Suppressor macrophage treated with lipopolysaccharide for 4 hours (primary cell): ENCODE measurements around the gene CDC42SE2.
A peak's percentile ranks its signal among the peaks of the same experiment; 100 is the strongest.
"Not testable (repeated sequence)": the region's sequence is repeated elsewhere in the genome, so short reads cannot be mapped to it uniquely, and the experiment has no call there.

Experiments used
- DNase-seq: peaks from one replicate; pipeline ENCODE4 v3.0.0-alpha.2; 2020

CDC42SE2 gene

GRCh38 chr5:131324303-131324702, 60.5 kb downstream of the CDC42SE2 start:
- DNase-seq: no peak

DNA sequence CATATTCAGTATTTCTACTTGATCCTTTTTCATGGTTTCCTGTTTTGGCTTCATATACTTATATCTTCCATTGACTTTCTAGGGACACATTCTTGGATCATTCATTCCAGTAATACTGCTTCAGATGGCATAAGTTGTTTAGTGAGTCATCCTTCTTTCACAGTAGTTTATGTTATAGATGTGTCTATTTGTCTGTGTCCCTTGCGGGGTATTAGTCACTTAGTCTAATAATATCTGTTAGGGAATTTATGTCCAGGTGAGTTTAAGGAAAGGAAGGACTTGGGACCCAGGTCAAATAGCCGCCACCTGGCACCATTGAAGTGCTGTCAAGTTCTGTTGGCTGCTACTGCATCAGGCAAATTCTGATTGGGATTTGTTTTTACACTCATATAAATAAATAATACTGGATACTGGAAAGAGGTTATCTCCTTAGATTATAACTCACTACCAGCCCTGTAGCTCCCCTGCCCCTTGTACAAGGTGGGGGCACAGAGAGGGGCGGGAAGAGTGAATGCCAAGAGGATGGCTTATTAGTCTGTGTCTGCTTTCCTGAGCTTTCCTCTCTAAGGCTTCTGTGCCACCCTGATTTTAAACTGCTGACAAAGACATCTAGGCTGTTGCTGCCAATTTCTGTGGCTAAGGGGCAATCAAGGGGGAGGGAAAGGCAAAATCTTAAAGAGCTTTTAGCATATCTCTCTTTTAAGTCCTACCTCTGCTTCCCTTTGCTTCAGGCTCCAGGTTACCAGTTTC, 64.9 kb downstream of the CDC42SE2 start:
- DNase-seq: peak; percentile 51

GRCh38 chr5:131329286-131329560, 65.4 kb downstream of the CDC42SE2 start:
- peak; percentile 47 for DNase-seq

DNA sequence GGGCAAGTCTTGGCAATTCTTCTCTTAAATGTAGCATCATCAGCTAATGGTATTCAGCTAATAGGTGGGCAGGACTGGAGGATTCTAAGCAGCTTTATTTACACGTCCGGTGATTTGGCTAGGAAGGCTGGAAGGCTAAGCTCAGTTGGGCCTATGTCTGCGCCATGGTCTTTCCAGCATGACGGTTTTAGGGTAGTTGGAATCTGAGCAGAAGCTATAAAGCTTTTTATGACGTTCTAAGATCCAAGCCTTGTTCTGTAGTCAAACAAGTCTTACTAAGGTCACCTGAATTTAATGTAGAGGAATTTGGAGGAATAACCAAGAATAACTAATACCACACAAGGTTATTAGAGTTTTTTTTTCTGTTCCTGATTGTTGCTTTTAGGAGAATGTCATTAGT, 66.2 kb downstream of the CDC42SE2 start:
- no peak for DNase-seq

GRCh38 chr5:131335756-131336155, 71.9 kb downstream of the CDC42SE2 start:
- not testable (repeated sequence) for DNase-seq

- not testable (repeated sequence) for DNase-seq
Observed at GRCh38 chr5:131336801-131337200, 72.9 kb downstream of the CDC42SE2 start.

- not testable (repeated sequence) for DNase-seq
Observed at GRCh38 chr5:131337240-131338050, 73.6 kb downstream of the CDC42SE2 start.

GRCh38 chr5:131338051-131338453, 74.2 kb downstream of the CDC42SE2 start:
- DNase-seq: no peak

DNA sequence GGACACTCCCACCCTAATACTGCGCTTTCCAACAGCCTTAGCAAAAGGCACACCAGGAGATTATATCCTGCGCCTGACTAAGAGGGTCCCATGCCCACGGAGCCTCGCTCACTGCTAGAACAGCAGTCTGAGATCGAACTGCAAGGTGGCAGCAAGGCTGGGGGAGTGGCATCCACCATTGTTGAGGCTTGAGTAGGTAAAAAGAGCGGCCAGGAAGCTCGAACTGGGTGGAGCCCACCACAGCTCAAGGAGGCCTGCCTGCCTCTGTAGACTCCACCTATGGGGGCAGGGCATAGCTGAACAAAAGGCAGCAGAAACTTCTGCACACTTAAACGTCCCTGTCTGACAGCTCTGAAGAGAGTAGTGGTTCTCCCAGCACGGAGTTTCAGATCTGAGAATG, 80.4 kb downstream of the CDC42SE2 start:
- DNase-seq: not testable (repeated sequence)

DNA sequence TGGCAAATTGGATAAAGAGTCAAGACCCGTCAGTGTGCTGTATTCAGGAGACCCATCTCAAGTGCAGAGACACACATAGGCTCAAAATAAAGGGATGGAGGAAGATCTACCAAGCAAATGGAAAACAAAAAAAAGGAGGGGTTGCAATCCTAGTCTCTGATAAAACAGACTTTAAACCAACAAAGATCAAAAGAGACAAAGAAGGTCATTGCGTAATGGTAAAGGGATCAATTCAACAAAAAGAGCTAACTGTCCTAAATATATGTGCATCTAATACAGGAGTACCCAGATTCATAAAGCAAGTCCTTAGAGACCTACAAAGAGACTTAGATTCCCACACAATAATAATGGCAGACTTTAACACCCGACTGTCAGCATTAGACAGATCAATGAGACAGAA, 82.4 kb downstream of the CDC42SE2 start:
- not testable (repeated sequence) for DNase-seq

DNA sequence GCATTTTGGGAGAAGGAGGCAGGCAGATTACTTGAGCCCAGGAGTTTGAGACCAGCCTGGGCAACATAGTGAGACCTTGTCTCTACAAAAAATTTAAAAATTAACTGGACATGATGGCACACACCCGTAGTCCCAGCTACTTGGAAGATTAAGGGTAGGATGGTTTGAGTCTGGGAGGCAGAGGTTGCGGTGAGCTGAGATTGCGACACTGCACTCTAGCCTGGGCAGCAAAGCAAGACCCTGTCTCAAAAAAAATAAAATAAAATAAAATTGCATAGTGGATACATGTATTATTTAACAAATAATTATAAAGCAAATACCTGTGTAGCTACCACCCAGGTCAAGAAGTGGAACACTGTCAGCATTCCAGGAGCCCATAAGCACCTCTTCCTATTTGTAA, 90.1 kb downstream of the CDC42SE2 start:
- DNase-seq: no peak

DNA sequence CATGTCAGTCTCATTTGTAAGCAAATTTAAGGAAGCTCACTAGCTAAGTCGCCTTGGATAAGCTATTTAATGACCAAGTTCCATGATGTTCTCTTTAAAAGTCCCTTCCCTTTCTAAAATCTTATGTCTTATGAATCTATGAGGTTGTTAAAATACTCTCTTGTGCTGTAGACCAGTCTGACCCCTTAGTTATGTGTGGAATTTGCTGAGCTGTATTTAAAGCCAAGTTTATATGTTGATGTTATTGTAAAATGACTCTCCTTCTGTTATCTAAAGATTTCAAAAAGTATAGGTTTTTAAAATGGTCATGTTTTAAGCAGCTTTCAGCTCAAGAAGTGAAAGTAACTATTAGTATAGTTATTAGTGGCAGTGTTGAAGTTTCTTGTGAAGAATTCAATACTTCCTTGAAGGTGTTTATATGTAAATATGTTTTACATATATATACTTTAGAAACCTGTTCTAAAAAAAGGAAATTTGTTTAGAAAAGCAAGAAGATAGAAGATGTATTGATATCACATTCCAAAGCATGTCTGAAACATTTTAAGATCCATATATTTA, 92.2 kb downstream of the CDC42SE2 start:
- DNase-seq: no peak

DNA sequence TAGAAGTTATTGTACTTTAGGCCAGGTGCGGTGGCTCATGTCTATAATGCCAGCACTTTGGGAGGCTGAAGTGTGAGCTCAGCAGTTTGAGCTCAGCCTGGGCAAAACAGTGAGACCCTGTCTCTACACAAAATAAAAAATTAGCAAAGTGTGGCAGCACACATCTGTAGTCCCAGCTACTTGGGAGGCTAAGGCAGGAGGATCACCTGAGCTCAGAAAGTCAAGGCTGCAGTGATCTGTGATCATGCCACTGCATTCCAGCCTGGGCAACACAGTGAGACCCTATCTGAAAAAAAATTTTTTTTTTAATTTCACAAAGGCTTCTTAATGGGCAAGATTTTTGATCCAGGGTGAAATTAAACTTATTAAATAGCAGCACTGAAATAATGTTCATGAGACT, 92.8 kb downstream of the CDC42SE2 start:
- DNase-seq: no peak

GRCh38 chr5:131357739-131358561, 94.1 kb downstream of the CDC42SE2 start:
- peak; percentile 74 for DNase-seq

DNA sequence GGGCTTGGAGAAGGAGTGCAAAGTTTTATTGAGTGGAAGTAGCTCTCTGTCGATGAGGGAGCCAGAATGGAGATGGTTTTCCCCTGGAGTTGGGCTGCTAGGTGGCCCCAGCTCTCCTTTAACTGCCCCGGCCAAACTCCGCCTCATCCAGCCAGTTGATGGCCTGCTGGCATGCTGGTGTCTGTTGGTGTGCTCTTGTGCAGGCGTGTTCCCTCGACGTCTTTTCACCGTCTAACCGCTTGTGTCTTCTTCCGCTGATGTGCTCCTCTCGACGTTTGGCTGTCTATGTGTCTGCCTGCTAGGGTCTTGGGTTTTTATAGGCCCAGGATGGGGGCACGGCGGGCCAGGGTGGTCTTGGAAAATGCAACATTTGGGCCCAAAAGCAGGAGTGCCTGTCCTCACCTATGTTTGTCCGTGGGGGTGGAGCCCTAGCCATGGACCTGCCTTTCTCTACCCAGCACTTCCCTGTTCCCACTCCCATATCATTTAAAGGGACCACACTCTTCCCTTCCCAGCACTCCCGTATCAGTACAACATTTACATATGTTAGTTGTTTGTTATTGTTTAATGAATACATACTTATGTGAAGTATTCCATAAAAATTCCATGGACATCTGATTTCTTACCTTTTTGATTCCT, 97.9 kb downstream of the CDC42SE2 start:
- no peak for DNase-seq

DNA sequence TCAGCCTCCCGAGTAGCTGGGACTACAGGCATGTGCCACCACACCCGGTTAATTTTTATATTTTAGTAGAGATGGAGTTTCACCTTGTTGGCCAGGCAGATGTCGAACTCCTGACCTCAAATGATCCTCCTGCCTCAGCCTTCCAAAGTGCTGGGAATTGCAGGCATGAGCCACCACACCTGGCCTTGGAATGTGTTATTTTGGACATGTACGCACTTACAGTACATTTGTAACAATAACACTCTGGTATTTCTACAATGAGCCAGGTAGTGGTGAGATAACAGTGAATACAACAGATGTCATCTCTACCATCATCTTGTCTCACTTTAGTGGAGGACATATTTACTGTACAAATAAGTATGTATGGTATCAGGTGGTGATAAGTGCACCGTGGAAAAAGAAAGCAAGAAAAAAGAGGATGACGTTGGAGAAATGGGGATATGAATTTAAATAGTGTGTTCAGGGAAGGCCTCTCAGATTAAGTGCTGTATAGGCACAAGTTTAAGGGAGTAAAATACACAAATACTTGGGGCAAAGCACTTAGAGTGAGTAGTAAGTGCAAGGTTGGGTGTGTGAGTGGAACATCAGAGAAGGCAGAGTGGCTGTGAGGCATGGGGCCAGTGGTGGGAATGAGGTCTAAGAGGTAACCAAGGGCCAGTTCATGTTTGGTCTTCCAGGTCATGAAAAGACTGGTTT, 100.1 kb downstream of the CDC42SE2 start:
- no peak for DNase-seq

DNA sequence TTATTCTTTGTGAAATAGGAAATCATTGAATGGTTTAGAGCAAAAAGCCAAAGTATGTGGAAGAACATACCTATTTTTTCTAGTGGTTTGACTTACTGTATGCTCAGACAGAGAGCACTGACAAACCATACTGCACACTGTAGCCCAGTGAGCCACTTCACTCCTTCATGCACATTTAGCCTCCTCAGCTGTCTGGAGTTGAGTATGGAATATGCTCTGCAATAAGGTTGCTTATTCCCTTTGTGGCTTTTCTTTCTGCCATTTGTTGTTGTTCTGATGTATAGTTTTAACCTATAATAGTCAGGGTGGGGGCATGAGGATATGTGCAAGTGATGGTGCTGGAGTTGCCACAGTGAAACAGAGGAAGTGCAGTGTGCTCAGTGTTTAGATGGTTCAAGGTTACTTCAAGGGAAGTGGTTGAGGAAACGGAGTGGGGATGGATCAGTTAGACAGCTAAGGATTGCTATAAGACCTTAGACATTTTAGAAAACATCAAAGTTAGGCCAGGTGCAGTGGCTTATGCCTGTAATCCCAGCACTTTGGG, 100.7 kb downstream of the CDC42SE2 start:
- no peak for DNase-seq

DNA sequence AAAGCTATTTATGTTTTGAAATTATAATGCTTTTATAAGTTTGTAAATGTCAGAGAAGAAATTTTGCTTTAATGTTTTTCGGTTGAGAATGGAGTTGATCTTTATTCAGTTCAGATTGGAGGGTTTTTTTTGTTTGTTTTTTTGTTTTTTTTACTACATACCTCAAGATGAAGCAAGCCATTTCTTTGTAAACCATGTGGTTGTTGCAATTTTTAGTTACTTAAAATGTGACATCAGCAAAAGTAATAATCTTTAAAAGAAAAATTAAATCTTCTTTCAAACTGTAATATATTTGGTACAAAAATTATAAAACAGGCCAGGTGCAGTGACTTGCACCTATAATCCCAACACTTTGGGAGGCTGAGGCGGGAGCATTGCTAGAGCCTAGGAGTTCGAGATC, 102.6 kb downstream of the CDC42SE2 start:
- no peak for DNase-seq

GRCh38 chr5:131367219-131367860, 103.5 kb downstream of the CDC42SE2 start:
- DNase-seq: no peak

DNA sequence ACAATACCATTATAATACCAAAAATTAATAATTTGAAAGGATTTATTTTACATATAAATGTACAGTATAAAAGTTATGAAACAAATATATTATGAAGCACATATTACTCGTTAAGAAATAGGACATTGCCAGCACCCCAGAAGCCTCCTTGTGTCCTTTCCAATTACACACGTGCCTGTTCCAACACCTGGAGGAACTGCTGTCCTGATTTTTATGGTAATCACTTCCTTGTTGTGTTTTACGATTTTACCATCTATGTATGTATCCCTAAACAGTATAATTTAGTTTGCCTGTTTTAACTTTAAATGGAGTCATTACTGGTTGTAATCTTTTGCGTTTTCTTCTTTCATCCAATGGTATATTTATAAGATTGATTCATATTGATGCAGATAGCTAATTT, 105.0 kb downstream of the CDC42SE2 start:
- DNase-seq: no peak

GRCh38 chr5:131369558-131369957, 105.7 kb downstream of the CDC42SE2 start:
- DNase-seq: no peak
